ENCODE measurements around the gene ACOT13. TPM values are rescaled to one million over a fixed set of nuclear protein-coding genes. Genes with fewer than 3 reads are reported as not detected.
A peak's percentile ranks its signal among the peaks of the same experiment; 100 is the strongest.

The ACOT13 gene
- total RNA-seq, 4 donors from 2014 or later, result 5.6 to 16.8 (median 11.2) TPM

DNA sequence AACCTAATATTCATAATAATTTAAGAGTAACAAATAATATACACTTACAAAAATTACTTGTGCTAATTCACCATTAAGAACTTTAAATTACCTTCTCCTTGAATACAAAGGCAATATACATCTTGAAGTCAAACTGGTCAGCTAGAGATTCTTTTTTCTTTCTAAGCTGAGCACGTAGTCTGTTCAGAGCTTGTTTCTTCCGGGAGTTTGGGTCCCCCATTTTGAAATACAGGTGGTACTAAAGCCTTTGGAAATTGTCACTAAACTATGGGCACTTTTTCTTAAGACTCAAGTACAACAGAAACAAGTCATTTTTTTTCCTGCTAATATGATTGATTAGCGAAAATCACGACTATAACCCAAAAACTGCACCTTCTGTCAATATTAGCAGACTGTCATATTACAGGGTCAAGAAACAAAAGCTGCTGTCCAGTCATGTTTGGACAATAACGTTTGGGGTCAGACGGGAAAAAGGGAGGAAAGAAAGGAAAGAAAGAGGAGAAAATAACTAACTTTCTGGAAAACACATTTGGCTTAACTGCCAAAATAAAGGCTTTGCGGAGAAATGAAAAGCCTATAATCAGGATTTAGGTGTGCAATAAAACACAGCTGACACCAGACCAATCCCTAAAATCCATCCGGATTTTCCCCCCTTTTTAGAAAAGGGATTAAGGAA lies 51.7 kb downstream of the ACOT13 start:
- DNase-seq, result no peak
- Histone ChIP-seq H3K4me3 (peak overlapping the region; percentile 74 to 100 (median 96)), H3K36me3 (peaks cover 0 to 24% (median 11%) of the 10 kb centered on the region in 4 donors), H3K27ac (peak overlapping the region; percentile 98 to 100 (median 100)), H3K9me3 (no peaks in the 10 kb centered on the region), H3K4me1 (peaks cover 21 to 62% (median 44%) of the 10 kb centered on the region in 4 donors), H3K27me3 (no peaks in the 10 kb centered on the region)
- WGBS, 2 donors (ENCODE audit: low coverage in 1 of 2), result 3 to 10% methylated on average over 8 of the region's 8 CpGs
- in situ Hi-C loops (cut with MboI; ENCODE audit: low pct_ligation_motif_present in 1 of 4, low pct_unique_long_range_greater_than_20kb in 1 of 4, low sequenced_read_pairs in 3 of 4), result loop anchor here in 1 of 4 donors (5.0 kb wide), 1 partner anchor 54 kb away; the partner anchor contains the start of gene GMNN
- TF ChIP-seq POLR2A (IDR thresholded peaks at IDR 0.05), result no peak
- TF ChIP-seq, protein P1, sequence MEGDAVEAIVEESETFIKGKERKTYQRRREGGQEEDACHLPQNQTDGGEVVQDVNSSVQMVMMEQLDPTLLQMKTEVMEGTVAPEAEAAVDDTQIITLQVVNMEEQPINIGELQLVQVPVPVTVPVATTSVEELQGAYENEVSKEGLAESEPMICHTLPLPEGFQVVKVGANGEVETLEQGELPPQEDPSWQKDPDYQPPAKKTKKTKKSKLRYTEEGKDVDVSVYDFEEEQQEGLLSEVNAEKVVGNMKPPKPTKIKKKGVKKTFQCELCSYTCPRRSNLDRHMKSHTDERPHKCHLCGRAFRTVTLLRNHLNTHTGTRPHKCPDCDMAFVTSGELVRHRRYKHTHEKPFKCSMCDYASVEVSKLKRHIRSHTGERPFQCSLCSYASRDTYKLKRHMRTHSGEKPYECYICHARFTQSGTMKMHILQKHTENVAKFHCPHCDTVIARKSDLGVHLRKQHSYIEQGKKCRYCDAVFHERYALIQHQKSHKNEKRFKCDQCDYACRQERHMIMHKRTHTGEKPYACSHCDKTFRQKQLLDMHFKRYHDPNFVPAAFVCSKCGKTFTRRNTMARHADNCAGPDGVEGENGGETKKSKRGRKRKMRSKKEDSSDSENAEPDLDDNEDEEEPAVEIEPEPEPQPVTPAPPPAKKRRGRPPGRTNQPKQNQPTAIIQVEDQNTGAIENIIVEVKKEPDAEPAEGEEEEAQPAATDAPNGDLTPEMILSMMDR (IDR thresholded peaks at IDR 0.05), result no peak
- TF ChIP-seq EP300 (IDR thresholded peaks at IDR 0.05; ENCODE audit: low read depth), result no peak
- no peak for TF ChIP-seq POLR2AphosphoS5 (IDR thresholded peaks at IDR 0.05)
- intact Hi-C loops (cut with DNase I; ENCODE audit: low total_unique reads), result no loop called here

DNA sequence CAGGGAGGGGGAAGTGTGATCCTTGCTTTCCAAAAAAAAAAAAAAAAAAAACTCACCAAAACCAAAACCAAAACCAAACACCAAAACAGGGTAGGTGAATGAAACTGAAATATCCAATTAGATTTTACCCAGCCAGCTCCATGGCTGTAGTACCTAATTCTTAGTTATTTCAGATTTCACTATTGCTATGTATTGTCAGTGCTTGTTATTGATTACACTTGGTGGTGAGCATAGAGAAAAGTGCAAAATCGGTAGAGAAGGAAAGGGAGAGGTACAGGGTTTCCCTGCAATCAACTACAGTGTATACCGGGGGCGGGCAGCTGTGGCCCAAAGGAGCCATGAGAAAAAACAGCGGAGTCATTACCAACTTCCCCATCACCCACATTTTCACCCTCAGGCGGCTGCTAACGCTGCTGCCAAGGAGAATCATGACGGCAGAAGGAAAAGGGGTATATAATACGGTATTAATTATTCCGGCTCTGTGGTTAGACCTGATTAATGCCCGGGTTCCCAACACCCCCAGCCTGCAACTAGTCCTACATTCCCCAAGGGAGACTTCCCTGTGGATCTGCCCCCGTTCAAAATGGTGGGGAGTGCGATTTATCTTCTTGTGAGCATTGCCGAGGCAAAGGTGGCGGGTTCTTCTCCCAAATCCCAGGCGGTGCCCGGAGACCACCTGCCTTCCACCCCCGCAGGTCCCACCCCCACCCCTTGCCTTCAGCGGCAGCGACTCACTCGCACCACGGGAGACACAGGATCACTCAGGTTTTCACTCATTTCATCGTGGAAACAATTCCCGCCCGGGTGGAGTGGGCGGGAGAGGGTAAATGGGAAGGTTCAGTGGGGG lies 52.5 kb downstream of the ACOT13 start, which contains the start of gene C6orf62:
TSS of gene C6orf62 (minus strand) at position 30 of the 847 bp plus-strand sequence. CDS start 486 bp downstream, outside the sequence.
- H3K36me3 ChIP-seq, result peaks cover 0 to 17% (median 8%) of the 10 kb centered on the region in 4 donors
- TF ChIP-seq EP300 (IDR thresholded peaks at IDR 0.05; ENCODE audit: low read depth), result no peak
- TF ChIP-seq POLR2A (IDR thresholded peaks at IDR 0.05), result peak; percentile 8
- peak in 1 of 3 donors; percentile 17 for TF ChIP-seq POLR2AphosphoS5 (IDR thresholded peaks at IDR 0.05)
- peak; percentile 41 for DNase-seq
- H3K4me1 ChIP-seq, result peaks cover 21 to 54% (median 42%) of the 10 kb centered on the region in 4 donors
- H3K9me3 ChIP-seq, result no peaks in the 10 kb centered on the region
- in situ Hi-C loops (cut with MboI; ENCODE audit: low pct_ligation_motif_present in 1 of 4, low pct_unique_long_range_greater_than_20kb in 1 of 4, low sequenced_read_pairs in 3 of 4) (loop anchor here in 1 of 4 donors (5.0 kb wide), 1 partner anchor 53 kb away; the partner anchor contains the start of gene GMNN), intact Hi-C loops (cut with DNase I; ENCODE audit: low total_unique reads) (no loop called here)
- H3K27me3 ChIP-seq, result no peaks in the 10 kb centered on the region
- 0 to 1% methylated on average over 7 to 25 of the region's 25 CpGs for WGBS, 2 donors (ENCODE audit: low coverage in 1 of 2)
- peak within 1 kb of the TSS; percentile 74 to 100 (median 96) for H3K4me3 ChIP-seq
- peak within 1 kb of the TSS; percentile 98 to 100 (median 100) for H3K27ac ChIP-seq

GRCh38 chr6:24720131-24720603 lies 53.3 kb downstream of the ACOT13 start:
- WGBS, 2 donors (ENCODE audit: low coverage in 1 of 2), result 0% methylated on average over 9 to 39 of the region's 39 CpGs
- no peaks in the 10 kb centered on the region for H3K27me3 ChIP-seq
- TF ChIP-seq, protein P1 (IDR thresholded peaks at IDR 0.05), result no peak
- TF ChIP-seq POLR2AphosphoS5 (IDR thresholded peaks at IDR 0.05) (no peak), EP300 (IDR thresholded peaks at IDR 0.05; ENCODE audit: low read depth) (no peak), POLR2A (IDR thresholded peaks at IDR 0.05) (no peak)
- H3K36me3 ChIP-seq, result peaks cover 0 to 9% (median 4%) of the 10 kb centered on the region in 4 donors
- peak overlapping the region; percentile 98 to 100 (median 100) for H3K27ac ChIP-seq
- in situ Hi-C loops (cut with MboI; ENCODE audit: low pct_ligation_motif_present in 1 of 4, low pct_unique_long_range_greater_than_20kb in 1 of 4, low sequenced_read_pairs in 3 of 4), result no loop called here
- H3K4me1 ChIP-seq, result peaks cover 13 to 46% (median 35%) of the 10 kb centered on the region in 4 donors
- peak overlapping the region; percentile 74 to 100 (median 96) for H3K4me3 ChIP-seq
- intact Hi-C loops (cut with DNase I; ENCODE audit: low total_unique reads), result no loop called here
- peak; percentile 70 for DNase-seq
- no peaks in the 10 kb centered on the region for H3K9me3 ChIP-seq

GRCh38 chr6:24720604-24721460 lies 54.0 kb downstream of the ACOT13 start:
- peak; percentile 100 for DNase-seq
- intact Hi-C loops (cut with DNase I; ENCODE audit: low total_unique reads), result no loop called here
- H3K36me3 ChIP-seq, result peaks cover 0 to 3% (median under 1%) of the 10 kb centered on the region in 4 donors
- no peaks in the 10 kb centered on the region for H3K27me3 ChIP-seq
- H3K4me3 ChIP-seq, result peak overlapping the region; percentile 74 to 100 (median 96)
- no peaks in the 10 kb centered on the region for H3K9me3 ChIP-seq
- in situ Hi-C loops (cut with MboI; ENCODE audit: low pct_ligation_motif_present in 1 of 4, low pct_unique_long_range_greater_than_20kb in 1 of 4, low sequenced_read_pairs in 3 of 4), result no loop called here
- H3K27ac ChIP-seq, result peak overlapping the region; percentile 98 to 100 (median 100)
- 0 to 1% methylated on average over 19 to 60 of the region's 60 CpGs for WGBS, 2 donors (ENCODE audit: low coverage in 1 of 2)
- H3K4me1 ChIP-seq, result peaks cover 9 to 39% (median 29%) of the 10 kb centered on the region in 4 donors
- TF ChIP-seq POLR2A (IDR thresholded peaks at IDR 0.05), result peak; percentile 100
- TF ChIP-seq, protein P1 (IDR thresholded peaks at IDR 0.05), result no peak
- peak; percentile 99 to 100 (median 100) for TF ChIP-seq POLR2AphosphoS5 (IDR thresholded peaks at IDR 0.05)
